ENCODE data around the gene MIOS. TPM values are rescaled to one million over a fixed set of nuclear protein-coding genes. Genes with fewer than 3 reads are reported as not detected.

The MIOS gene
- total RNA-seq, 4 donors from 2014 or later, result 37.6 to 65.6 (median 52.3) TPM

GRCh38 chr7:7585241-7585928 is 18.7 kb downstream of the MIOS start:
- WGBS, 2 donors, result 92 to 93% methylated on average over 5 of the region's 5 CpGs
- no peak for DNase-seq (ENCODE audit: low spot score in 2 of 2)
- TF ChIP-seq CTCF (IDR thresholded peaks at IDR 0.05) (no peak), POLR2A (IDR thresholded peaks at IDR 0.05) (no peak)
- intact Hi-C loops (cut with DNase I; ENCODE audit: low total_unique reads), result no loop called here
- H3K4me3 ChIP-seq (ENCODE audit: low read depth, poor library complexity, severe bottlenecking), result no peak overlapping the region

- intact Hi-C loops (cut with DNase I; ENCODE audit: low total_unique reads), result loop anchor here (10.0 kb wide), 1 partner anchor 619 kb away; no protein-coding TSS in a partner anchor
- H3K4me3 ChIP-seq (ENCODE audit: low read depth, poor library complexity, severe bottlenecking), result no peak overlapping the region
- no peak for TF ChIP-seq CTCF (IDR thresholded peaks at IDR 0.05)
- TF ChIP-seq POLR2A (IDR thresholded peaks at IDR 0.05), result no peak
- WGBS, 2 donors, result 72 to 78% methylated on average over 1 of the region's 1 CpG
- DNase-seq (ENCODE audit: low spot score in 2 of 2), result no peak
Observed at GRCh38 chr7:7595451-7595850, 28.8 kb downstream of the MIOS start.

- intact Hi-C loops (cut with DNase I; ENCODE audit: low total_unique reads), result loop anchor here (10.0 kb wide), 1 partner anchor 619 kb away; no protein-coding TSS in a partner anchor
- no peak for DNase-seq (ENCODE audit: low spot score in 2 of 2)
- H3K4me3 ChIP-seq (ENCODE audit: low read depth, poor library complexity, severe bottlenecking), result no peak overlapping the region
- TF ChIP-seq POLR2A (IDR thresholded peaks at IDR 0.05) (no peak), CTCF (IDR thresholded peaks at IDR 0.05) (no peak)
- WGBS, 2 donors, result 80 to 87% methylated on average over 5 of the region's 5 CpGs
Observed at GRCh38 chr7:7596176-7596575, 29.5 kb downstream of the MIOS start.

GRCh38 chr7:7607010-7607409 is 40.3 kb downstream of the MIOS start:
- no peak for DNase-seq (ENCODE audit: low spot score in 2 of 2)
- intact Hi-C loops (cut with DNase I; ENCODE audit: low total_unique reads), result no loop called here
- H3K4me3 ChIP-seq (ENCODE audit: low read depth, poor library complexity, severe bottlenecking), result no peak overlapping the region
- TF ChIP-seq CTCF (IDR thresholded peaks at IDR 0.05) (no peak), POLR2A (IDR thresholded peaks at IDR 0.05) (no peak)
- 54 to 55% methylated on average over 3 of the region's 3 CpGs for WGBS, 2 donors

- H3K4me3 ChIP-seq (ENCODE audit: low read depth, poor library complexity, severe bottlenecking), result no peak overlapping the region
- DNase-seq (ENCODE audit: low spot score in 2 of 2), result no peak
- WGBS, 2 donors, result 71 to 85% methylated on average over 2 of the region's 2 CpGs
- intact Hi-C loops (cut with DNase I; ENCODE audit: low total_unique reads), result no loop called here
- TF ChIP-seq CTCF (IDR thresholded peaks at IDR 0.05), result no peak
Observed at GRCh38 chr7:7609330-7609729, 42.6 kb downstream of the MIOS start.

GRCh38 chr7:7612519-7612918 is 45.8 kb downstream of the MIOS start:
- TF ChIP-seq POLR2A (IDR thresholded peaks at IDR 0.05), result no peak
- no peak for TF ChIP-seq CTCF (IDR thresholded peaks at IDR 0.05)
- 83 to 88% methylated on average over 1 of the region's 1 CpG for WGBS, 2 donors
- no peak overlapping the region for H3K4me3 ChIP-seq (ENCODE audit: low read depth, poor library complexity, severe bottlenecking)
- intact Hi-C loops (cut with DNase I; ENCODE audit: low total_unique reads), result no loop called here
- DNase-seq (ENCODE audit: low spot score in 2 of 2), result no peak
